Measurements from ENCODE around the gene TIGD3. TPM values are rescaled to one million over a fixed set of nuclear protein-coding genes. Genes with fewer than 3 reads are reported as not detected.

Gene TIGD3
- total and polyA plus RNA-seq, 2 experiments from 2014 or later, result 1.2 to 3.0 TPM

DNA sequence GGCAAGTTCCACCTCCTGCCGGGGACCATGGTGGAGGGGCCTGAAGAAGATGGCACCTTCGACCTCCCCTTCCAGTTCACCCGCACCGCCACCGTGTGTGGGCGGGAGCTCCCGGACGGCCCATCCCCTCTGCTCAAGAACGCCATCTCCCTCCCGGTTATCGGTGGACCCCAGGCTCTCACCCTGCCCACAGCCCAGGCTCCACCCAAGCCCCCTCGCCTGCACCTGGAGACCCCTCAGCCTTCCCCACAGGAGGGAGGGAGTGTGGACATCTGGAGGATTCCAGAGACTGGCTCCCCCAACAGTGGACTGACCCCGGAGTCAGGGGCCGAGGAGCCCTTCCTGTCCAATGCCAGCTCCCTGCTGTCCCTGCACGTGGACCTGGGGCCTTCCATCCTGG, 33.5 kb upstream of the TIGD3 start:
- H3K9me3 Mint-ChIP-seq, result no peaks in the 10 kb centered on the region
- DNase-seq (ENCODE audit: low spot score), result no peak

DNA sequence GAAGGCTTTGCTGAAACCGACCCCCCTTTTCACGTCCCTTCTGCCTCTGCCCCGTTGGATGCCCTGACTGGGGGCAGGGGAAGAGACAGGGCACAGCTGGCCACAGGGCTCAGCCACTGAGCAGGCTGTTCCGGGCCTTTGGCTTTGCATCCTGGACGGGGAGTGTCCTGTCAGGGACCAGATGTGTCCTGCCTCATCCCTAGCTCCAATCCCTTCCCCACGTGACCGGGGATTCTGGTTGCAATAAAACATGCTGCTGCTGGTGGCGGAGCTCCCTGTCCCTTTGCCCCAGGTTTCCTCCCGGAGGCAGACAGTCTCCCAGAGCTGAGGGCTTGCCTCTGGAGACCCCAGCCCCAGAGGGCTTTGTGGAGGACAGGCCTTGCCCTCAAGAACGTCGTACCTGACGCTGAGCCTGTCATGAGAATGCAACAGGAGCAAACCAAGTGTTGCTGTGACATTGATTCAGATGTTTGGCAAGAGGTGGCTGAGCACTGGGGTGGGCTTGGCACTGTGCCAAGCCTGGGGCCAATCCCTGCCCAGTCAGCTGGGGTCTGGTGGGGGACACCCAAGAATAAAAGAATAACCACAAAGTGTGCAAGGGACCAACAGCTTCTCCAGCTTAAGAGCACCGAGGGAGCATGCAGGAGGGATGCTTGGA, 32.6 kb upstream of the TIGD3 start:
- H3K79me2 ChIP-seq (replicated peaks; ENCODE audit: insufficient read depth), result peaks cover 34% of the 10 kb centered on the region
- DNase-seq (ENCODE audit: low spot score), result no peak
- no peak overlapping the region for H3K27ac ChIP-seq (ENCODE audit: low read depth)
- Mint-ChIP-seq H3K27ac (no peak overlapping the region), H3K36me3 (ENCODE audit: low read depth) (peaks cover 29% of the 10 kb centered on the region), H3K4me3 (no peak overlapping the region; the same call in 2 of the 3 replicates), H3K4me1 (peaks cover 19% of the 10 kb centered on the region), H3K27me3 (ENCODE audit: insufficient read depth, low read depth, poor library complexity) (peaks cover 13% of the 10 kb centered on the region), H3K9me3 (no peaks in the 10 kb centered on the region)
- no peak overlapping the region for H3K4me3 ChIP-seq
- H3F3A ChIP-seq (replicated peaks; ENCODE audit: low read depth), result peaks cover 22% of the 10 kb centered on the region; the same call in 1 of the 2 replicates
- peaks cover 15% of the 10 kb centered on the region for H4K20me1 ChIP-seq (replicated peaks; ENCODE audit: insufficient read depth)
- H3K4me1 ChIP-seq (ENCODE audit: insufficient read depth), result peaks cover 18% of the 10 kb centered on the region
- ATAC-seq, result no peak
- no peaks in the 10 kb centered on the region for H3K9me2 ChIP-seq (ENCODE audit: insufficient read depth)
- no peaks in the 10 kb centered on the region for H3K27me3 ChIP-seq (ENCODE audit: insufficient read depth)
- no peak overlapping the region for H2AFZ ChIP-seq
- H3K36me3 ChIP-seq (ENCODE audit: insufficient read depth), result no peaks in the 10 kb centered on the region
- H3K4me2 ChIP-seq, result no peak overlapping the region
- TF ChIP-seq NANOG (IDR thresholded peaks at IDR 0.05; ENCODE audit: borderline replicate concordance), result no peak
- no peak for TF ChIP-seq POLR2AphosphoS5 (IDR thresholded peaks at IDR 0.05; ENCODE audit: low read depth)
- no peak for TF ChIP-seq EZH2phosphoT487 (IDR thresholded peaks at IDR 0.05; ENCODE audit: unreplicated experiment)
- TF ChIP-seq CREB1 (CRISPR knock-in tag; IDR thresholded peaks at IDR 0.05; ENCODE audit: low read depth), result no peak
- TF ChIP-seq, protein P1, sequence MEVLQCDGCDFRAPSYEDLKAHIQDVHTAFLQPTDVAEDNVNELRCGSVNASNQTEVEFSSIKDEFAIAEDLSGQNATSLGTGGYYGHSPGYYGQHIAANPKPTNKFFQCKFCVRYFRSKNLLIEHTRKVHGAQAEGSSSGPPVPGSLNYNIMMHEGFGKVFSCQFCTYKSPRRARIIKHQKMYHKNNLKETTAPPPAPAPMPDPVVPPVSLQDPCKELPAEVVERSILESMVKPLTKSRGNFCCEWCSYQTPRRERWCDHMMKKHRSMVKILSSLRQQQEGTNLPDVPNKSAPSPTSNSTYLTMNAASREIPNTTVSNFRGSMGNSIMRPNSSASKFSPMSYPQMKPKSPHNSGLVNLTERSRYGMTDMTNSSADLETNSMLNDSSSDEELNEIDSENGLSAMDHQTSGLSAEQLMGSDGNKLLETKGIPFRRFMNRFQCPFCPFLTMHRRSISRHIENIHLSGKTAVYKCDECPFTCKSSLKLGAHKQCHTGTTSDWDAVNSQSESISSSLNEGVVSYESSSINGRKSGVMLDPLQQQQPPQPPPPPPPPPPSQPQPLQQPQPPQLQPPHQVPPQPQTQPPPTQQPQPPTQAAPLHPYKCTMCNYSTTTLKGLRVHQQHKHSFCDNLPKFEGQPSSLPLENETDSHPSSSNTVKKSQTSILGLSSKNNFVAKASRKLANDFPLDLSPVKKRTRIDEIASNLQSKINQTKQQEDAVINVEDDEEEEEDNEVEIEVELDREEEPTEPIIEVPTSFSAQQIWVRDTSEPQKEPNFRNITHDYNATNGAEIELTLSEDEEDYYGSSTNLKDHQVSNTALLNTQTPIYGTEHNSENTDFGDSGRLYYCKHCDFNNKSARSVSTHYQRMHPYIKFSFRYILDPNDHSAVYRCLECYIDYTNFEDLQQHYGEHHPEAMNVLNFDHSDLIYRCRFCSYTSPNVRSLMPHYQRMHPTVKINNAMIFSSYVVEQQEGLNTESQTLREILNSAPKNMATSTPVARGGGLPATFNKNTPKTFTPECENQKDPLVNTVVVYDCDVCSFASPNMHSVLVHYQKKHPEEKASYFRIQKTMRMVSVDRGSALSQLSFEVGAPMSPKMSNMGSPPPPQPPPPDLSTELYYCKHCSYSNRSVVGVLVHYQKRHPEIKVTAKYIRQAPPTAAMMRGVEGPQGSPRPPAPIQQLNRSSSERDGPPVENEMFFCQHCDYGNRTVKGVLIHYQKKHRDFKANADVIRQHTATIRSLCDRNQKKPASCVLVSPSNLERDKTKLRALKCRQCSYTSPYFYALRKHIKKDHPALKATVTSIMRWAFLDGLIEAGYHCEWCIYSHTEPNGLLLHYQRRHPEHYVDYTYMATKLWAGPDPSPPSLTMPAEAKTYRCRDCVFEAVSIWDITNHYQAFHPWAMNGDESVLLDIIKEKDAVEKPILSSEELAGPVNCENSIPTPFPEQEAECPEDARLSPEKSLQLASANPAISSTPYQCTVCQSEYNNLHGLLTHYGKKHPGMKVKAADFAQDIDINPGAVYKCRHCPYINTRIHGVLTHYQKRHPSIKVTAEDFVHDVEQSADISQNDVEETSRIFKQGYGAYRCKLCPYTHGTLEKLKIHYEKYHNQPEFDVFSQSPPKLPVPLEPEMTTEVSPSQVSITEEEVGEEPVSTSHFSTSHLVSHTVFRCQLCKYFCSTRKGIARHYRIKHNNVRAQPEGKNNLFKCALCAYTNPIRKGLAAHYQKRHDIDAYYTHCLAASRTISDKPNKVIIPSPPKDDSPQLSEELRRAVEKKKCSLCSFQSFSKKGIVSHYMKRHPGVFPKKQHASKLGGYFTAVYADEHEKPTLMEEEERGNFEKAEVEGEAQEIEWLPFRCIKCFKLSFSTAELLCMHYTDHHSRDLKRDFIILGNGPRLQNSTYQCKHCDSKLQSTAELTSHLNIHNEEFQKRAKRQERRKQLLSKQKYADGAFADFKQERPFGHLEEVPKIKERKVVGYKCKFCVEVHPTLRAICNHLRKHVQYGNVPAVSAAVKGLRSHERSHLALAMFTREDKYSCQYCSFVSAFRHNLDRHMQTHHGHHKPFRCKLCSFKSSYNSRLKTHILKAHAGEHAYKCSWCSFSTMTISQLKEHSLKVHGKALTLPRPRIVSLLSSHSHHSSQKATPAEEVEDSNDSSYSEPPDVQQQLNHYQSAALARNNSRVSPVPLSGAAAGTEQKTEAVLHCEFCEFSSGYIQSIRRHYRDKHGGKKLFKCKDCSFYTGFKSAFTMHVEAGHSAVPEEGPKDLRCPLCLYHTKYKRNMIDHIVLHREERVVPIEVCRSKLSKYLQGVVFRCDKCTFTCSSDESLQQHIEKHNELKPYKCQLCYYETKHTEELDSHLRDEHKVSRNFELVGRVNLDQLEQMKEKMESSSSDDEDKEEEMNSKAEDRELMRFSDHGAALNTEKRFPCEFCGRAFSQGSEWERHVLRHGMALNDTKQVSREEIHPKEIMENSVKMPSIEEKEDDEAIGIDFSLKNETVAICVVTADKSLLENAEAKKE (CRISPR knock-in tag; IDR thresholded peaks at IDR 0.05), result no peak
- TF ChIP-seq ZNF331 (CRISPR knock-in tag; IDR thresholded peaks at IDR 0.05; ENCODE audit: low read depth), result no peak
- no peak for TF ChIP-seq STAT1 (IDR thresholded peaks at IDR 0.05; ENCODE audit: unreplicated experiment)
- no peak for TF ChIP-seq EZH2 (IDR thresholded peaks at IDR 0.05; ENCODE audit: low read depth, unreplicated experiment)
- no peak for TF ChIP-seq ZNF114 (CRISPR knock-in tag; IDR thresholded peaks at IDR 0.05)
- TF ChIP-seq, protein P2, sequence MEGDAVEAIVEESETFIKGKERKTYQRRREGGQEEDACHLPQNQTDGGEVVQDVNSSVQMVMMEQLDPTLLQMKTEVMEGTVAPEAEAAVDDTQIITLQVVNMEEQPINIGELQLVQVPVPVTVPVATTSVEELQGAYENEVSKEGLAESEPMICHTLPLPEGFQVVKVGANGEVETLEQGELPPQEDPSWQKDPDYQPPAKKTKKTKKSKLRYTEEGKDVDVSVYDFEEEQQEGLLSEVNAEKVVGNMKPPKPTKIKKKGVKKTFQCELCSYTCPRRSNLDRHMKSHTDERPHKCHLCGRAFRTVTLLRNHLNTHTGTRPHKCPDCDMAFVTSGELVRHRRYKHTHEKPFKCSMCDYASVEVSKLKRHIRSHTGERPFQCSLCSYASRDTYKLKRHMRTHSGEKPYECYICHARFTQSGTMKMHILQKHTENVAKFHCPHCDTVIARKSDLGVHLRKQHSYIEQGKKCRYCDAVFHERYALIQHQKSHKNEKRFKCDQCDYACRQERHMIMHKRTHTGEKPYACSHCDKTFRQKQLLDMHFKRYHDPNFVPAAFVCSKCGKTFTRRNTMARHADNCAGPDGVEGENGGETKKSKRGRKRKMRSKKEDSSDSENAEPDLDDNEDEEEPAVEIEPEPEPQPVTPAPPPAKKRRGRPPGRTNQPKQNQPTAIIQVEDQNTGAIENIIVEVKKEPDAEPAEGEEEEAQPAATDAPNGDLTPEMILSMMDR (conservative IDR thresholded peaks at IDR 0.05; ENCODE audit: low read depth in 2 of 2), result no peak
- TF ChIP-seq, protein P3, sequence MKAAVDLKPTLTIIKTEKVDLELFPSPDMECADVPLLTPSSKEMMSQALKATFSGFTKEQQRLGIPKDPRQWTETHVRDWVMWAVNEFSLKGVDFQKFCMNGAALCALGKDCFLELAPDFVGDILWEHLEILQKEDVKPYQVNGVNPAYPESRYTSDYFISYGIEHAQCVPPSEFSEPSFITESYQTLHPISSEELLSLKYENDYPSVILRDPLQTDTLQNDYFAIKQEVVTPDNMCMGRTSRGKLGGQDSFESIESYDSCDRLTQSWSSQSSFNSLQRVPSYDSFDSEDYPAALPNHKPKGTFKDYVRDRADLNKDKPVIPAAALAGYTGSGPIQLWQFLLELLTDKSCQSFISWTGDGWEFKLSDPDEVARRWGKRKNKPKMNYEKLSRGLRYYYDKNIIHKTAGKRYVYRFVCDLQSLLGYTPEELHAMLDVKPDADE (IDR thresholded peaks at IDR 0.05), result no peak
- no peak for TF ChIP-seq JUNB (IDR thresholded peaks at IDR 0.05; ENCODE audit: unreplicated experiment)

More for the DNA sequence above, 33.5 kb upstream of the TIGD3 start:
- Histone ChIP-seq H3F3A (replicated peaks; ENCODE audit: low read depth) (peaks cover 26% of the 10 kb centered on the region), H3K4me3 (no peak overlapping the region), H3K79me2 (replicated peaks; ENCODE audit: insufficient read depth) (peaks cover 41% of the 10 kb centered on the region), H2AFZ (no peak overlapping the region), H3K27ac (ENCODE audit: low read depth) (no peak overlapping the region), H3K36me3 (ENCODE audit: insufficient read depth) (no peaks in the 10 kb centered on the region), H3K27me3 (ENCODE audit: insufficient read depth) (no peaks in the 10 kb centered on the region), H4K20me1 (replicated peaks; ENCODE audit: insufficient read depth) (peaks cover 15% of the 10 kb centered on the region), H3K4me2 (no peak overlapping the region), H3K9me2 (ENCODE audit: insufficient read depth) (no peaks in the 10 kb centered on the region), H3K4me1 (ENCODE audit: insufficient read depth) (peaks cover 27% of the 10 kb centered on the region)
- peaks cover 28% of the 10 kb centered on the region for H3K4me1 Mint-ChIP-seq
- peaks cover 27% of the 10 kb centered on the region for H3K36me3 Mint-ChIP-seq (ENCODE audit: low read depth)
- no peak overlapping the region for H3K27ac Mint-ChIP-seq
- ATAC-seq, result no peak
- no peak overlapping the region for H3K4me3 Mint-ChIP-seq
- H3K27me3 Mint-ChIP-seq (ENCODE audit: insufficient read depth, low read depth, poor library complexity), result peaks cover 13% of the 10 kb centered on the region
- TF ChIP-seq CREB1 (CRISPR knock-in tag; IDR thresholded peaks at IDR 0.05; ENCODE audit: low read depth), result no peak

Measured in GM23338 (cell line).